Spleen (tissue), 7 donors: ENCODE results near the gene FKBP1C.
"Not testable (repeated sequence)": the region's sequence is repeated elsewhere in the genome, so short reads cannot be mapped to it uniquely, and the experiment has no call there.

Experiments used
- POLR2A ChIP-seq, 3 donors: fragments of 450-650 bp; IDR thresholded peaks; one replicate each; pipeline ENCODE4 v1.5.1; 2017; ENCODE audit warnings: antibody characterized with exemption in 3 of 3, mild to moderate bottlenecking in 1 of 3
- POLR2AphosphoS5 ChIP-seq, 3 donors: sonication (generic); formaldehyde crosslinking; IDR thresholded peaks; one replicate each; pipeline ENCODE4 v1.5.1; 2017; ENCODE audit warnings: antibody characterized with exemption in 3 of 3
- TF ChIP-seq, protein P1 (sequence below), 11 experiments: fragments of 200-600 bp in 7 of 11; fragments of 450-650 bp in 4 of 11; sonication (generic) in 4 of 11; IDR thresholded peaks in 8 of 11; conservative IDR thresholded peaks in 3 of 11; 1 replicate in 7 of 11; 2 replicates in 4 of 11; pipeline versions ENCODE4 v1.4.0 to v1.8.0; 2016 to 2021; ENCODE audit warnings: antibody characterized with exemption in 11 of 11, inconsistent platforms in 4 of 11, mild to moderate bottlenecking in 1 of 11
- donor health status: DM: no; HTN: no; CAD: no; lungs with moderate emphysema.
- donor health status: DM: no; HTN: no; CAD: no.
- donor health status: DM: no; HTN: no; CAD: no.

DNA sequence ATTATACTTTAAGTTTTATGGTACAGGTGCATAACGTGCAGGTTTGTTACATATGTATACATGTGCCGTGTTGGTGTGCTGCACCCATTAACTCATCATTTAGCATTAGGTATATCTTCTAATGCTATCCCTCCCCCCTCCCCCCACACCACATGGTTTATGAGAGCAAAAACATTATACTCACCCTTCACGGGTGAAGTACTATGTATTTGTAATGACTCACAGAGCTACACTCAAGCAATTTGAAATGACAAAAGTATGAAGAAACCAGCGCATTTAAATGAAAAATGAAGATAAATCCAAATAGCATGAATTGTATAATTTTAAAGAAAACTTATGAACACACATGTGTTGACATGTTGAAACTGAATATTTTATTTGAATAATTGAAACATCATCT is 14.7 kb downstream of the FKBP1C start:
- not testable (repeated sequence) for TF ChIP-seq POLR2A, POLR2AphosphoS5 (IDR thresholded peaks at IDR 0.05)
- TF ChIP-seq, protein P1, sequence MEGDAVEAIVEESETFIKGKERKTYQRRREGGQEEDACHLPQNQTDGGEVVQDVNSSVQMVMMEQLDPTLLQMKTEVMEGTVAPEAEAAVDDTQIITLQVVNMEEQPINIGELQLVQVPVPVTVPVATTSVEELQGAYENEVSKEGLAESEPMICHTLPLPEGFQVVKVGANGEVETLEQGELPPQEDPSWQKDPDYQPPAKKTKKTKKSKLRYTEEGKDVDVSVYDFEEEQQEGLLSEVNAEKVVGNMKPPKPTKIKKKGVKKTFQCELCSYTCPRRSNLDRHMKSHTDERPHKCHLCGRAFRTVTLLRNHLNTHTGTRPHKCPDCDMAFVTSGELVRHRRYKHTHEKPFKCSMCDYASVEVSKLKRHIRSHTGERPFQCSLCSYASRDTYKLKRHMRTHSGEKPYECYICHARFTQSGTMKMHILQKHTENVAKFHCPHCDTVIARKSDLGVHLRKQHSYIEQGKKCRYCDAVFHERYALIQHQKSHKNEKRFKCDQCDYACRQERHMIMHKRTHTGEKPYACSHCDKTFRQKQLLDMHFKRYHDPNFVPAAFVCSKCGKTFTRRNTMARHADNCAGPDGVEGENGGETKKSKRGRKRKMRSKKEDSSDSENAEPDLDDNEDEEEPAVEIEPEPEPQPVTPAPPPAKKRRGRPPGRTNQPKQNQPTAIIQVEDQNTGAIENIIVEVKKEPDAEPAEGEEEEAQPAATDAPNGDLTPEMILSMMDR (IDR thresholded peaks at IDR 0.05 in 8 of 11, conservative IDR thresholded peaks at IDR 0.05 in 3 of 11) = not testable (repeated sequence)
